Spleen (tissue), 7 donors: Measurements from ENCODE around the gene ATXN1.

ENCODE experiments used
- CTCF ChIP-seq, 11 experiments: fragments of 200-600 bp in 7 of 11; fragments of 450-650 bp in 4 of 11; sonication (generic) in 4 of 11; IDR thresholded peaks in 8 of 11; conservative IDR thresholded peaks in 3 of 11; 1 replicate in 7 of 11; 2 replicates in 4 of 11; pipeline versions ENCODE4 v1.4.0 to v1.8.0; 2016 to 2021; ENCODE audit warnings: antibody characterized with exemption in 11 of 11, inconsistent platforms in 4 of 11, mild to moderate bottlenecking in 1 of 11
- POLR2AphosphoS5 ChIP-seq, 3 donors: sonication (generic); formaldehyde crosslinking; IDR thresholded peaks; one replicate each; pipeline ENCODE4 v1.5.1; 2017; ENCODE audit warnings: antibody characterized with exemption in 3 of 3
- donor health status: DM: no; HTN: no; CAD: no; lungs with moderate emphysema.
- donor health status: DM: no; HTN: no; CAD: no.
- donor health status: DM: no; HTN: no; CAD: no.

- TF ChIP-seq CTCF (IDR thresholded peaks at IDR 0.05 in 8 of 11, conservative IDR thresholded peaks at IDR 0.05 in 3 of 11) (no peak), POLR2AphosphoS5 (IDR thresholded peaks at IDR 0.05) (no peak)
Observed at GRCh38 chr6:16803294-16804200, 42.3 kb upstream of the ATXN1 start.
